GM23338 (cell line): ENCODE data around the gene IGSF22. TPM values are rescaled to one million over a fixed set of nuclear protein-coding genes. Genes with fewer than 3 reads are reported as not detected.

Source experiments
- ATAC-seq: fragments of 200-7000 bp; cut with Tn5 transposase; 3 replicates; pipeline ENCODE4 v1.9.1; 2020
- DNase-seq: peaks from one replicate; pipeline ENCODE4 v3.0.0-alpha.2; 2015; ENCODE audit warnings: low spot score
- H2AFZ ChIP-seq: fragments of 200-600 bp; sonication (generic); 2 replicates; pipeline ENCODE4 v1.8.0; 2016; ENCODE audit warnings: antibody characterized with exemption, mild to moderate bottlenecking, moderate library complexity
- H3F3A ChIP-seq: fragments of 200-600 bp; sonication (generic); replicated peaks from 2 replicates; pipeline ENCODE4 v1.8.0; 2017; ENCODE audit warnings: antibody characterized with exemption, mixed run types, low read depth
- H3K27ac ChIP-seq: fragments of 200-600 bp; sonication (generic); 2 replicates; pipeline ENCODE4 v1.6.1; 2016; ENCODE audit warnings: low read depth
- H3K27me3 ChIP-seq: fragments of 200-600 bp; sonication (generic); 2 replicates; pipeline ENCODE4 v1.8.0; 2016; ENCODE audit warnings: mild to moderate bottlenecking, mixed run types, moderate library complexity; ENCODE audit not compliant: insufficient read depth
- H3K36me3 ChIP-seq: fragments of 200-600 bp; sonication (generic); 2 replicates; pipeline ENCODE4 v1.8.0; 2016; ENCODE audit warnings: mild to moderate bottlenecking; ENCODE audit not compliant: insufficient read depth
- H3K4me1 ChIP-seq: fragments of 200-600 bp; sonication (generic); 2 replicates; pipeline ENCODE4 v1.8.0; 2016; ENCODE audit warnings: mild to moderate bottlenecking, moderate library complexity; ENCODE audit not compliant: insufficient read depth
- H3K4me2 ChIP-seq: fragments of 200-600 bp; sonication (generic); 2 replicates; pipeline ENCODE4 v1.7.1; 2017; ENCODE audit warnings: mixed run types
- H3K4me3 ChIP-seq: fragments of 200-600 bp; sonication (generic); 2 replicates; pipeline ENCODE4 v1.6.1; 2016; ENCODE audit warnings: mixed run types
- H3K79me2 ChIP-seq: fragments of 200-600 bp; sonication (generic); replicated peaks from 2 replicates; pipeline ENCODE4 v1.8.0; 2017; ENCODE audit warnings: mild to moderate bottlenecking; ENCODE audit not compliant: insufficient read depth
- H3K9me2 ChIP-seq: fragments of 200-600 bp; sonication (generic); 2 replicates; pipeline ENCODE4 v1.8.0; 2017; ENCODE audit not compliant: insufficient read depth
- H4K20me1 ChIP-seq: fragments of 200-600 bp; sonication (generic); replicated peaks from 2 replicates; pipeline ENCODE4 v1.8.0; 2017; ENCODE audit warnings: mild to moderate bottlenecking; ENCODE audit not compliant: insufficient read depth
- H3K27ac Mint-ChIP-seq: 2 replicates; pipeline ENCODE4 v1.8.0; 2020; ENCODE audit warnings: inconsistent platforms, mild to moderate bottlenecking, moderate library complexity, mixed read lengths
- H3K27me3 Mint-ChIP-seq: 3 replicates; pipeline ENCODE4 v1.8.0; 2022; ENCODE audit warnings: low read depth, mild to moderate bottlenecking, moderate library complexity, mixed read lengths, inconsistent platforms; ENCODE audit not compliant: insufficient read depth, poor library complexity
- H3K36me3 Mint-ChIP-seq: 3 replicates; pipeline ENCODE4 v1.8.0; 2021; ENCODE audit warnings: low read depth, mild to moderate bottlenecking, inconsistent platforms, moderate library complexity, mixed read lengths
- H3K4me1 Mint-ChIP-seq: 3 replicates; pipeline ENCODE4 v1.8.0; 2020; ENCODE audit warnings: mild to moderate bottlenecking, inconsistent platforms, mixed read lengths
- H3K4me3 Mint-ChIP-seq: 3 replicates; pipeline ENCODE4 v1.8.0; 2021; ENCODE audit warnings: moderate library complexity, mild to moderate bottlenecking, inconsistent platforms, mixed read lengths
- H3K9me3 Mint-ChIP-seq: 3 replicates; pipeline ENCODE4 v1.8.0; 2020; ENCODE audit warnings: moderate library complexity, mild to moderate bottlenecking, inconsistent platforms, mixed read lengths
- CREB1 ChIP-seq: fragments of 250-450 bp; sonication (Bioruptor Pico); IDR thresholded peaks from 2 replicates; pipeline ENCODE4 v1.5.0; 2020; ENCODE audit warnings: low read depth, mild to moderate bottlenecking, moderate library complexity
- CTCF ChIP-seq, 2 experiments: fragments of 200-600 bp in 1 of 2; sonication (generic) in 1 of 2; conservative IDR thresholded peaks; 2 replicates each; pipeline versions ENCODE4 v1.5.1 to v1.6.1; 2016 to 2017; ENCODE audit warnings: antibody characterized with exemption in 2 of 2, low read depth in 2 of 2, mild to moderate bottlenecking in 2 of 2, moderate library complexity in 1 of 2
- EZH2 ChIP-seq: fragments of 200-600 bp; sonication (generic); IDR thresholded peaks from one replicate; pipeline ENCODE4 v1.8.0; 2017; ENCODE audit warnings: antibody characterized with exemption, mild to moderate bottlenecking, low read depth; ENCODE audit not compliant: unreplicated experiment
- EZH2phosphoT487 ChIP-seq: fragments of 200-600 bp; sonication (generic); IDR thresholded peaks from one replicate; pipeline ENCODE4 v1.8.1; 2018; ENCODE audit warnings: antibody characterized with exemption; ENCODE audit not compliant: unreplicated experiment
- JUNB ChIP-seq: IDR thresholded peaks from one replicate; pipeline ENCODE4 v1.6.1; 2016; ENCODE audit warnings: antibody characterized with exemption; ENCODE audit not compliant: unreplicated experiment
- NANOG ChIP-seq: IDR thresholded peaks from 2 replicates; pipeline ENCODE4 v1.6.1; 2016; ENCODE audit warnings: antibody characterized with exemption, borderline replicate concordance
- ZNF114 ChIP-seq: fragments of 250-450 bp; sonication (Bioruptor Pico); IDR thresholded peaks from 2 replicates; pipeline ENCODE4 v1.5.0; 2020; ENCODE audit warnings: mild to moderate bottlenecking, moderate library complexity
- ZNF331 ChIP-seq: fragments of 250-450 bp; sonication (Bioruptor Pico); IDR thresholded peaks from 2 replicates; pipeline ENCODE4 v1.5.0; 2020; ENCODE audit warnings: low read depth, mild to moderate bottlenecking, moderate library complexity
- polyA plus RNA-seq: library from polyadenylated mRNA; unstranded; fragments of >200 nt; fragmentation: Nextera tagmentation; extraction: Ambion mirVana; gene quantifications from 2 replicates; pipeline ENCODE4 v1.2.1, GENCODE V29; 2016
- total RNA-seq: library from RNA; depleted of rRNA; stranded (reverse); fragments of >200 nt; shearing (Covaris generic); gene quantifications from 2 replicates; pipeline ENCODE4 v1.2.3, GENCODE V29; 2014
- TF ChIP-seq, protein P1 (sequence below): fragments of 250-450 bp; sonication (Bioruptor Pico); IDR thresholded peaks from 2 replicates; pipeline ENCODE4 v1.5.0; 2020; ENCODE audit warnings: mild to moderate bottlenecking, moderate library complexity
- TF ChIP-seq, protein P2 (sequence below): IDR thresholded peaks from one replicate; pipeline ENCODE4 v1.6.1; 2018; ENCODE audit warnings: antibody characterized with exemption; ENCODE audit not compliant: unreplicated experiment

IGSF22 gene
- total and polyA plus RNA-seq, 2 experiments from 2014 or later = 0.37 TPM; not detected in 1

- TF ChIP-seq, protein P1, sequence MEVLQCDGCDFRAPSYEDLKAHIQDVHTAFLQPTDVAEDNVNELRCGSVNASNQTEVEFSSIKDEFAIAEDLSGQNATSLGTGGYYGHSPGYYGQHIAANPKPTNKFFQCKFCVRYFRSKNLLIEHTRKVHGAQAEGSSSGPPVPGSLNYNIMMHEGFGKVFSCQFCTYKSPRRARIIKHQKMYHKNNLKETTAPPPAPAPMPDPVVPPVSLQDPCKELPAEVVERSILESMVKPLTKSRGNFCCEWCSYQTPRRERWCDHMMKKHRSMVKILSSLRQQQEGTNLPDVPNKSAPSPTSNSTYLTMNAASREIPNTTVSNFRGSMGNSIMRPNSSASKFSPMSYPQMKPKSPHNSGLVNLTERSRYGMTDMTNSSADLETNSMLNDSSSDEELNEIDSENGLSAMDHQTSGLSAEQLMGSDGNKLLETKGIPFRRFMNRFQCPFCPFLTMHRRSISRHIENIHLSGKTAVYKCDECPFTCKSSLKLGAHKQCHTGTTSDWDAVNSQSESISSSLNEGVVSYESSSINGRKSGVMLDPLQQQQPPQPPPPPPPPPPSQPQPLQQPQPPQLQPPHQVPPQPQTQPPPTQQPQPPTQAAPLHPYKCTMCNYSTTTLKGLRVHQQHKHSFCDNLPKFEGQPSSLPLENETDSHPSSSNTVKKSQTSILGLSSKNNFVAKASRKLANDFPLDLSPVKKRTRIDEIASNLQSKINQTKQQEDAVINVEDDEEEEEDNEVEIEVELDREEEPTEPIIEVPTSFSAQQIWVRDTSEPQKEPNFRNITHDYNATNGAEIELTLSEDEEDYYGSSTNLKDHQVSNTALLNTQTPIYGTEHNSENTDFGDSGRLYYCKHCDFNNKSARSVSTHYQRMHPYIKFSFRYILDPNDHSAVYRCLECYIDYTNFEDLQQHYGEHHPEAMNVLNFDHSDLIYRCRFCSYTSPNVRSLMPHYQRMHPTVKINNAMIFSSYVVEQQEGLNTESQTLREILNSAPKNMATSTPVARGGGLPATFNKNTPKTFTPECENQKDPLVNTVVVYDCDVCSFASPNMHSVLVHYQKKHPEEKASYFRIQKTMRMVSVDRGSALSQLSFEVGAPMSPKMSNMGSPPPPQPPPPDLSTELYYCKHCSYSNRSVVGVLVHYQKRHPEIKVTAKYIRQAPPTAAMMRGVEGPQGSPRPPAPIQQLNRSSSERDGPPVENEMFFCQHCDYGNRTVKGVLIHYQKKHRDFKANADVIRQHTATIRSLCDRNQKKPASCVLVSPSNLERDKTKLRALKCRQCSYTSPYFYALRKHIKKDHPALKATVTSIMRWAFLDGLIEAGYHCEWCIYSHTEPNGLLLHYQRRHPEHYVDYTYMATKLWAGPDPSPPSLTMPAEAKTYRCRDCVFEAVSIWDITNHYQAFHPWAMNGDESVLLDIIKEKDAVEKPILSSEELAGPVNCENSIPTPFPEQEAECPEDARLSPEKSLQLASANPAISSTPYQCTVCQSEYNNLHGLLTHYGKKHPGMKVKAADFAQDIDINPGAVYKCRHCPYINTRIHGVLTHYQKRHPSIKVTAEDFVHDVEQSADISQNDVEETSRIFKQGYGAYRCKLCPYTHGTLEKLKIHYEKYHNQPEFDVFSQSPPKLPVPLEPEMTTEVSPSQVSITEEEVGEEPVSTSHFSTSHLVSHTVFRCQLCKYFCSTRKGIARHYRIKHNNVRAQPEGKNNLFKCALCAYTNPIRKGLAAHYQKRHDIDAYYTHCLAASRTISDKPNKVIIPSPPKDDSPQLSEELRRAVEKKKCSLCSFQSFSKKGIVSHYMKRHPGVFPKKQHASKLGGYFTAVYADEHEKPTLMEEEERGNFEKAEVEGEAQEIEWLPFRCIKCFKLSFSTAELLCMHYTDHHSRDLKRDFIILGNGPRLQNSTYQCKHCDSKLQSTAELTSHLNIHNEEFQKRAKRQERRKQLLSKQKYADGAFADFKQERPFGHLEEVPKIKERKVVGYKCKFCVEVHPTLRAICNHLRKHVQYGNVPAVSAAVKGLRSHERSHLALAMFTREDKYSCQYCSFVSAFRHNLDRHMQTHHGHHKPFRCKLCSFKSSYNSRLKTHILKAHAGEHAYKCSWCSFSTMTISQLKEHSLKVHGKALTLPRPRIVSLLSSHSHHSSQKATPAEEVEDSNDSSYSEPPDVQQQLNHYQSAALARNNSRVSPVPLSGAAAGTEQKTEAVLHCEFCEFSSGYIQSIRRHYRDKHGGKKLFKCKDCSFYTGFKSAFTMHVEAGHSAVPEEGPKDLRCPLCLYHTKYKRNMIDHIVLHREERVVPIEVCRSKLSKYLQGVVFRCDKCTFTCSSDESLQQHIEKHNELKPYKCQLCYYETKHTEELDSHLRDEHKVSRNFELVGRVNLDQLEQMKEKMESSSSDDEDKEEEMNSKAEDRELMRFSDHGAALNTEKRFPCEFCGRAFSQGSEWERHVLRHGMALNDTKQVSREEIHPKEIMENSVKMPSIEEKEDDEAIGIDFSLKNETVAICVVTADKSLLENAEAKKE = no peak
- TF ChIP-seq CREB1 (CRISPR knock-in tag) (no peak), CTCF (conservative IDR thresholded peaks at IDR 0.05; ENCODE audit: low read depth in 2 of 2) (no peak), JUNB (no peak), ZNF114 (CRISPR knock-in tag) (no peak)
Observed at GRCh38 chr11:18697576-18697975, 28.4 kb downstream of the IGSF22 start (continued).

DNA sequence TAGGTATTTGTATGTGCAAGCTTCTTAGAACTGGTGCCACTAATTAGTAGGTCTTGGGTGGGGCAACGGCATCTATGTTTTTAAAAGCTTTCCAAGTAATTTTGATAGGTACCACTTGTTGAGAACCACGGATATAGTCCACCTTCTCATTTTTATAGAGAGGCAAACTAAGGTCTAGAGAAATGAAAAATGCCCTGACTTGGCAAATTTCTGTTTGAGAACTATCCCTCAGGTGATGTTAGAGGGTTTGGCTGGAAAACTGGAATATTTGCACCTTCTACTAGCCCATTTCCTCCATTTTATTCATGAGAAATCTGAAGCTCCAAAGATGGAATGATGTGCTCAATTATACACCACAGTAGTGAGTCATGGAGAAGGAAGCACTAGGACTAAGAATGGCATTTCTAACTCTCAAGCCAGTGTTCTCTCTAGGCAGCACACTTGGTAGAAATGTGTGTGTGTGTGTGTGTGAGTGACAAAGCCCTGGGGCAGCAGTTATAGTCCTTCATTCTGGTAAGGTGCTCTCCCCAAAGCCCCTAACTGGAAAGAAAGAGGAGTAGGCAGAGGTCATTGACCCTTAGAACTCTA, 29.3 kb downstream of the IGSF22 start:
- Mint-ChIP-seq H3K4me1 (peaks cover 7% of the 10 kb centered on the region; the same call in 2 of the 3 replicates), H3K27ac (no peak overlapping the region), H3K27me3 (peaks cover 13% of the 10 kb centered on the region), H3K4me3 (no peak overlapping the region), H3K36me3 (no peaks in the 10 kb centered on the region; the same call in 2 of the 3 replicates), H3K9me3 (no peaks in the 10 kb centered on the region)
- H2AFZ ChIP-seq = peak overlapping the region; percentile 87; the same call in 1 of the 2 replicates
- H4K20me1 ChIP-seq = no peaks in the 10 kb centered on the region
- no peak for DNase-seq
- H3K4me3 ChIP-seq = no peak overlapping the region
- no peaks in the 10 kb centered on the region for H3K9me2 ChIP-seq
- no peaks in the 10 kb centered on the region for H3K79me2 ChIP-seq
- H3K27ac ChIP-seq = no peak overlapping the region
- no peaks in the 10 kb centered on the region for H3K36me3 ChIP-seq
- 0 out of 2 replicates have a peak, but pooled peaks cover 2% of the 10 kb centered on the region for H3F3A ChIP-seq
- H3K4me2 ChIP-seq = no peak overlapping the region
- H3K4me1 ChIP-seq = peaks cover 7% of the 10 kb centered on the region; the same call in 1 of the 2 replicates
- ATAC-seq = no peak
- H3K27me3 ChIP-seq = peaks cover 10% of the 10 kb centered on the region; the same call in 1 of the 2 replicates
- TF ChIP-seq EZH2phosphoT487 (no peak), ZNF114 (CRISPR knock-in tag) (no peak), EZH2 (no peak), CREB1 (CRISPR knock-in tag) (no peak), ZNF331 (CRISPR knock-in tag) (no peak), NANOG (no peak), CTCF (conservative IDR thresholded peaks at IDR 0.05; ENCODE audit: low read depth in 2 of 2) (no peak), JUNB (no peak)
- TF ChIP-seq, protein P2, sequence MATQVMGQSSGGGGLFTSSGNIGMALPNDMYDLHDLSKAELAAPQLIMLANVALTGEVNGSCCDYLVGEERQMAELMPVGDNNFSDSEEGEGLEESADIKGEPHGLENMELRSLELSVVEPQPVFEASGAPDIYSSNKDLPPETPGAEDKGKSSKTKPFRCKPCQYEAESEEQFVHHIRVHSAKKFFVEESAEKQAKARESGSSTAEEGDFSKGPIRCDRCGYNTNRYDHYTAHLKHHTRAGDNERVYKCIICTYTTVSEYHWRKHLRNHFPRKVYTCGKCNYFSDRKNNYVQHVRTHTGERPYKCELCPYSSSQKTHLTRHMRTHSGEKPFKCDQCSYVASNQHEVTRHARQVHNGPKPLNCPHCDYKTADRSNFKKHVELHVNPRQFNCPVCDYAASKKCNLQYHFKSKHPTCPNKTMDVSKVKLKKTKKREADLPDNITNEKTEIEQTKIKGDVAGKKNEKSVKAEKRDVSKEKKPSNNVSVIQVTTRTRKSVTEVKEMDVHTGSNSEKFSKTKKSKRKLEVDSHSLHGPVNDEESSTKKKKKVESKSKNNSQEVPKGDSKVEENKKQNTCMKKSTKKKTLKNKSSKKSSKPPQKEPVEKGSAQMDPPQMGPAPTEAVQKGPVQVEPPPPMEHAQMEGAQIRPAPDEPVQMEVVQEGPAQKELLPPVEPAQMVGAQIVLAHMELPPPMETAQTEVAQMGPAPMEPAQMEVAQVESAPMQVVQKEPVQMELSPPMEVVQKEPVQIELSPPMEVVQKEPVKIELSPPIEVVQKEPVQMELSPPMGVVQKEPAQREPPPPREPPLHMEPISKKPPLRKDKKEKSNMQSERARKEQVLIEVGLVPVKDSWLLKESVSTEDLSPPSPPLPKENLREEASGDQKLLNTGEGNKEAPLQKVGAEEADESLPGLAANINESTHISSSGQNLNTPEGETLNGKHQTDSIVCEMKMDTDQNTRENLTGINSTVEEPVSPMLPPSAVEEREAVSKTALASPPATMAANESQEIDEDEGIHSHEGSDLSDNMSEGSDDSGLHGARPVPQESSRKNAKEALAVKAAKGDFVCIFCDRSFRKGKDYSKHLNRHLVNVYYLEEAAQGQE = no peak
